ENCODE data around the gene PI16.
"Not testable (repeated sequence)": the region's sequence is repeated elsewhere in the genome, so short reads cannot be mapped to it uniquely, and the experiment has no call there.

PI16 gene

DNA sequence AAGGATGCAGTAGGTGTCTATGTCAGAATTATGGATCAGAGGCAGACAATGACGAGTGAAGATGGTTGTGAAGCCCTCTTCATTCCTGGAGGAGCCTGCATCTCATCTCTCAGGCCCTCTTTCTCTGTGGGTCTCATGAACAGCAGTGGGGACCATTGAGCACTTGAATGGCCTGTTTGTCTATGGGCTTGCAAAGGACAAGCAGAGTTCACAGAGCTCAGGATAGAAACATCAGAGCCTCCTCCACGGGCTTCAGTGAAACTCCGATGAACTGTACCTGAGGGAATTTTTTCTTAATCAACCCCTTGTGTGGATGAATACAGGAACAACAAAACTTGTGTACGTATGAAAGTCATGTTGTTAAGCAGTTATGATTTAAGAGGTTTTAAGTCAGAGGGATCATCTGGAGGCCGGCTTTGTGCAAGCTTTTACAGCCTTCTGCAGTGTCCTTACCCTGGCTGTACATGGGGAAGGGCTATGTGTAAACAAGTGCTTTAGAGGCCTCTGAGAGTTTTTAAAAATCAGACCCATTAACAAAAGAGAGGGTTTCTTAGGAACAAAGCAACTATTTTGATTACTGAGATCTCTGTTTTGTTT is 29.7 kb upstream of the PI16 start:
- DNase-seq (no peak), ATAC-seq (no peak)
- Mint-ChIP-seq H3K9me3 (no peaks in the 10 kb centered on the region), H3K27ac (peak overlapping the region in 1 of 2 donors; percentile 39), H3K4me3 (no peak overlapping the region), H3K4me1 (peaks cover 12% of the 10 kb centered on the region), H3K27me3 (no peaks in the 10 kb centered on the region)

DNA sequence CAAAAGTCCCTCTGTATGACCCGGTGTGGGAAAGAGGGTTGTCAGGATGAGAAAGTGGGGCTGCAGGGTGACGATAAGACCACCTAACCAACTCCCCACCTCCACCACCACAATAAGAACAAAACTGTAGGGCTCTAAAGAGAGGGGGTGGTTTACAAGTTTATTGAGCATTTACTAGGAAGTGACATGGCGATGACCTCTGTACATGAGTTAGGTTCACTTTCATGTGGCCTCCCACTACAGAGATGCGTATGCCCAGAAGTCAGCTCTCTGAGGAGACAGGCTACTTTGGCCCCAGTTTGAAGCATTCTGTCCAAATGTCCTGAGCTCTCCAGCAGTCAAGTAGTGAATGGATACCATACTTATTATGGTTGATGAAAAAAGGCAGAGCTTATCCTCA is 28.7 kb upstream of the PI16 start:
- Mint-ChIP-seq H3K27me3 (no peaks in the 10 kb centered on the region), H3K27ac (peak overlapping the region; percentile 12 to 81), H3K4me1 (peaks cover 12% of the 10 kb centered on the region), H3K4me3 (peak overlapping the region in 1 of 2 donors; percentile 20), H3K9me3 (no peaks in the 10 kb centered on the region)
- ATAC-seq (peak; percentile 84), DNase-seq (no peak)

DNA sequence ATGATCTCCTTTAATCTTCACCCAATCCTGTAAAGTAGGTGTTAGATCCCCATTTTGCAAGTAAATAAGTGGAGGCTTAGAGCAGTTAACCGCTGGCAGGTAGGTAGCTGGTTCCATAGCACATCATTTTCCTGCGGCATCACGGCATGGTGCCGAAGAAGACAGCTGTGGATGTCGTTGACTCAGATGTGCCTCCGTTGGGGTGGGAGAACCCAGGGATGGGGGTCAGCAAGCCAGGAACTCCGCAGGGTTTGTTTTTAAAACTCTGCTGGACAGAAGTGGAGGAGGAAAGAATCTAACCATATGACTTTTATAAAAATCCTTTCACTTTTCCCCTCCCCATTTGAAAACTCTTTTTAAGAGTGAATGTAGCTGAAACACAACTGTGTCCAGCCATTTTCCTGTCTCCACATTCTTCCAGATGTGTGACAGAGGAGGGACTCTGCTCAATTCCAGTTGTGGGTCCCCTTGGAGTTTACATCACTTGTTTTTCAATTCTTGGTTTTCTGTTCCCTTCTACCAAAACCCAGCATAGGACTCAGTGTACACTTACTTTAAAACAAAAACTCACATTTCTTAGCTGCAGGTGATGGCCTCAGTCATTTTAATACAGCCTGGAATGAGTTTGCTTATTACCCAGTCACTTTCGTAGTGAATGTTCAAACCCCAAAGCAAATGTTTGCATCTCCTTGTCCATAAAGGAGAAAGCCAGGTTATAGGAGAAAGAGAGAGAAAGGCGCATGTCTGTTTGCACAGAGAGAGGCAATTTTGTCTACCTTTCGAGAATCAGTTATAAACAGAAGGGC is 27.6 kb upstream of the PI16 start:
- Mint-ChIP-seq H3K4me1 (peaks cover 12% of the 10 kb centered on the region), H3K9me3 (no peaks in the 10 kb centered on the region), H3K27ac (no peak overlapping the region), H3K27me3 (no peaks in the 10 kb centered on the region), H3K4me3 (no peak overlapping the region)
- ATAC-seq, result no peak
- DNase-seq, result no peak

DNA sequence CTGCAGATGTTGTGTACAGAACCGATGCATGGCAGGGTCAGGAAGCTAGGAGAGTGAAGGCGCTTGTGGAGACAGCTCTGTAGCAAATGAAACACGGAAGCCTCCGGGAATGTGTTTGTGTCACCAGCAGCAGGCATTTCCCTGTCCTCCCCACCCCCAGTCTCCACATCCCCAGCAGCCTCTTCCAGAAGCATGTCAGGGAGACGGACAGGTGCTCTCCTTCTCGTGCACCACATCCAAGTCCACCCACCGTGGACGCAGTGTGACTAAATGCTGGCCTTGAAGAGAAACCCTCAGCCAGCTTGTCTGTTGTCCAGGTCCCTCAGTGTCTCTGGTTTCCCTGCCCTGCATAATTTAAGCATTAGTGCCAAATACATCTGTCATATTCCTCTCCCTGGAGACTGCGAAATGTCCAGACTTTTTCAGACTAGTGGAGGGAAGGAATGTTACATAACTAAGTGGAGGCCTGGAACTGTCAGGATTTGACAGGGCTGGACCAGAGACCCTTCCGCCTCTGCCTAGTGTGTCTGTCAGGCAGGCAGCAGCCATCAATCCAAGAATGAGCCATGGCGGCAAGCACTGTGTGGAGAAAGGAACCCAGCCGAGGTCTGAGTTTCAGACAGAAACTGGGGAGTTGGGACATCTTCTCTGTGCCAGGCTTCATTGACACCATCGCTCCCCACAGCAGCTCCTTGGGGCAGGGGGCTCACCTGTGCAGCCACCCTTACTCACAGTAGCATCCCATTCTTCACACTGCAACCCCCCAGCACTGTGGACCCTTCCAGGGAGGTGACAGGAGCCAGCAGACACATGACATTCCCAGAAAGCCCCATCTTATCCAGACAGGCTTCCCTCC is 26.6 kb upstream of the PI16 start:
- Mint-ChIP-seq H3K4me1 (peaks cover 12% of the 10 kb centered on the region), H3K27me3 (no peaks in the 10 kb centered on the region), H3K27ac (no peak overlapping the region), H3K9me3 (no peaks in the 10 kb centered on the region), H3K4me3 (no peak overlapping the region)
- DNase-seq (no peak), ATAC-seq (no peak)

DNA sequence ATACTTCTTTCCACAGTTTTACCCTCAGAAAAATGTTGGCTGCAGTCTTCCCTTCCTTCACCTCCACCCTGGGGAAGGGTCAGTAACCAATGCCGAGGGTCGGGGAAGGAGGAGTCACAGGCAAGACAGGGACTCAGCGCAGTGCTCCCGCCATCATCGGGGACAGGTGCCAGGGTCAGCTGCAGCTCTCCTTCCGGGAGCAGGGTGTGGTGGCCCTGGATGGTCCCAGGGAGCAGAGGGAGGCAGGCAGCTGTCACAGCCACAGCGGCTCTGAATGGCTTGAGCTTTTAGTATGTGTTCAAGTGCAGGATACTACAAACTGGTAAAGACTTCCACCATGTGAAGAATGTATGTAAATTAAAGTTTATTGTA is 26.0 kb upstream of the PI16 start:
- ATAC-seq, result no peak
- DNase-seq, result no peak
- Mint-ChIP-seq H3K27me3 (no peaks in the 10 kb centered on the region), H3K4me3 (no peak overlapping the region), H3K9me3 (no peaks in the 10 kb centered on the region), H3K27ac (no peak overlapping the region), H3K4me1 (peaks cover 12% of the 10 kb centered on the region)

DNA sequence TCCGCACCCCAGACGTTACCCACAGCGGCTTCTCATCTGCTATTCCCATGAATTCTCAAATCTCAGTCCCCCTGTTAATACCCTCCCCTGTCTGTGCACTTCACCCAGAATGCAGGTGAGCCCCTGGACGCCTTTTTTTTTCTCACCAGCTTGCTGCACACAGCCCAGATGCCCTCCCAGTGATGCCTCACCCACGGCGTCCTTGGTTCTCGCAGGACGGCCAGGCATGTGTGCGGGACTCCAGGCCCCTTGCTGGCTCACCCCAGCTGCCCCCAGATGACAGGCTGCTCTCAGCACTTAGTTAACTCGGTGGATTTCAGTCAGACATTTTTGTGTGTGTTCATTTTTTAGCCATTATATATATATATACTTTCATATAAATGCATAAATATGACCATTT is 25.4 kb upstream of the PI16 start:
- H3K4me1 Mint-ChIP-seq, result peaks cover 12% of the 10 kb centered on the region
- no peak for DNase-seq
- no peak overlapping the region for H3K27ac Mint-ChIP-seq
- ATAC-seq, result no peak
- no peaks in the 10 kb centered on the region for H3K9me3 Mint-ChIP-seq
- H3K4me3 Mint-ChIP-seq, result no peak overlapping the region
- H3K27me3 Mint-ChIP-seq, result no peaks in the 10 kb centered on the region

DNA sequence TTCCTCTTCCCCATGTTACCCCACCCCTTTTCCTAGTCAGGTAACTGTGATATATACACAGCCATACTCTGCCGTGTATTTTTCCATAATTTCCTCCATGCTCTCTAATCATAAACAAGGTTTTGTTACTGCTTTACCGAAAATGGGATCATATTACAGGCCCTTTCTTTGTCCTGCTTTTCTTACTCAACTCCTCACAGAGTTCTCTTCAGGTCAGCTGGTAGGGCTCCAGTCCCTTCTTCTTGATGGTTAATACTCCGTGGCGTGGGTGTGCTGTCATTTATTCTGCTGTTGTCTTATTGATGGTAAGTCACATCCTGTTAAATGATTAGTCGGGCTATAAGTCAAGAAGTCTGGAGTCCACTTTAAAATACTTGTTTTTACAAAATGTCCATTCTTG is 24.9 kb upstream of the PI16 start:
- Mint-ChIP-seq H3K4me3 (no peak overlapping the region), H3K27me3 (no peaks in the 10 kb centered on the region), H3K4me1 (peaks cover 12% of the 10 kb centered on the region), H3K9me3 (no peaks in the 10 kb centered on the region), H3K27ac (no peak overlapping the region)
- ATAC-seq (no peak), DNase-seq (no peak)

DNA sequence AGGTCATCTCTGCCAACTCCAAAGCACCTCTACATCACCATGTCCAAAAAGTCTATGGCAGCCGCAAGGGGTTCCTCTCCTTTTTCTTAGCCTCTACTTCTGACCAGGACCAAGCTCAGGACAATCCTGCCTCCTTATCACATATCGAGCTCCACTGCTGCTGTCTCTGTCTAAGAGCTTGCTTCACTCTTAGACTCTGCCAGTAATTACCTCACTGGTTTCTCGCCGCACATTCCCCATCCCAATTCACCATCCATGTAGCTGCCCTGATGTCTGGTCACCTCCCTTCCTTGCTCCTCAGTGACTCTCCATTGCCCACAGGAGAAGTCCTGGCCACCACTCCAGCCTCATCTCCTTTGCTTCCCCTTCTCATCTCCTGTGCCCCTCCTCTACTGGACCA is 24.1 kb upstream of the PI16 start:
- Mint-ChIP-seq H3K27ac (no peak overlapping the region), H3K4me3 (no peak overlapping the region), H3K4me1 (peaks cover 7% of the 10 kb centered on the region), H3K27me3 (no peaks in the 10 kb centered on the region), H3K9me3 (no peaks in the 10 kb centered on the region)
- no peak for DNase-seq
- ATAC-seq, result no peak

DNA sequence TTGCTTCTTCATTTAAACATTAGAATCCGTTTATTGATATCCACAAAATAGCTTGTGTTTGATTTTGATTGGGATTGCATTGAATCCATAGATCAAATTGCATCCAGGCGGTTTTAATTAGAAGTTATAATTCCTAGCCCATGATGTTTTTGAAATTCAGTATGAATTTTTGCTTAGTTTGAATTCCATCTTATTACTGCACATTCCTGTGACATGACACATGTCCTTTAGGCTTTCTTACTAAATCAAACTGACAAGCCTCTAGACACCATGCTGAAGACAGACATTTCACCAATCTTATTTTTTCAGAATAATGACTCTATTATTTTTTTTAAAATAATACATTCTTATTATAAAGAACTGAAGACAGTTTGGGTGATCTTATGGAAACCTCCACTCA is 21.4 kb upstream of the PI16 start:
- no peak for ATAC-seq
- Mint-ChIP-seq H3K4me3 (no peak overlapping the region), H3K27ac (no peak overlapping the region), H3K4me1 (no peaks in the 10 kb centered on the region), H3K27me3 (no peaks in the 10 kb centered on the region), H3K9me3 (no peaks in the 10 kb centered on the region)
- DNase-seq, result no peak

DNA sequence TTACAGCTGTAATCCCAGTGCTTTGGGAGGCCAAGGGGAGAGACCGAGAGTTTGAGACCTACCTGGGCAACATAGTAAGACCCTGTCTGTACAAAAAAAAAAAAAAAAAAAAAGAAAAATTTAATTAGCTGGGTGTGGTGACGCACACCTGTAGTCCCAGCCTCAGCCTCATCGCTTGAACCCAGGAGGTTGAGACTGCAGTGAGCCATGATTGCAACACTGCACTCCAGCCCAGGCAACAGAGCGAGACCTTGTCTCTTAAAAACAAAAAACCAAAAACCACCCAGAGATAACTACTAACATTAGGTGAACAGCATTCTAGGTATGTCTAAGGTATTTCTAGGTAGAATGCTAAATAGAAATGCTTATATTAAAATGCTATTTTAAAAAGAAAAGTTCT is 21.0 kb upstream of the PI16 start:
- Mint-ChIP-seq H3K27me3 (no peaks in the 10 kb centered on the region), H3K9me3 (no peaks in the 10 kb centered on the region)

DNA sequence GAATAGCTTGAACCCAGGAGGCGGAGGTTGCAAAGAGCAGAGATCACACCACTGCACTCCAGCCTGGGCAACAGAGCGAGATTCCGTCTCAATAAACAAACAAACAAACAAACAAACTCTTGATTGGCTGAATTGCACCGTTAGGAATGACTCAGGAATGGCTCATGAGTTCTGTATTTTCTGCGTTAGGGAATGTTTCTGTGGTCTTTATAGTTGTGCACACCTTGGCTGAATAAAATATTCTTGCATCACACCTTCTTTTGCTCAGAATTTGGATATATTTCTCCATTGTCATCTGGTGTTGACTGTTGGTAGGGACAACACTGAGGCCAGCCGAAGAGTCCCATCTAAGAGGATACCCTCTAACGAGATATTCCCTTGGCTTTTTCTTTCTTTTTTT is 19.6 kb upstream of the PI16 start:
- H3K4me3 Mint-ChIP-seq, result no peak overlapping the region
- H3K9me3 Mint-ChIP-seq, result no peaks in the 10 kb centered on the region
- H3K4me1 Mint-ChIP-seq, result no peaks in the 10 kb centered on the region
- ATAC-seq (no peak), DNase-seq (no peak)
- H3K27ac Mint-ChIP-seq, result no peak overlapping the region
- H3K27me3 Mint-ChIP-seq, result peaks cover 2% of the 10 kb centered on the region

More for the DNA sequence above, 21.0 kb upstream of the PI16 start:
- Mint-ChIP-seq H3K27ac (no peak overlapping the region), H3K4me1 (no peaks in the 10 kb centered on the region), H3K4me3 (no peak overlapping the region)
- DNase-seq (no peak), ATAC-seq (no peak)

DNA sequence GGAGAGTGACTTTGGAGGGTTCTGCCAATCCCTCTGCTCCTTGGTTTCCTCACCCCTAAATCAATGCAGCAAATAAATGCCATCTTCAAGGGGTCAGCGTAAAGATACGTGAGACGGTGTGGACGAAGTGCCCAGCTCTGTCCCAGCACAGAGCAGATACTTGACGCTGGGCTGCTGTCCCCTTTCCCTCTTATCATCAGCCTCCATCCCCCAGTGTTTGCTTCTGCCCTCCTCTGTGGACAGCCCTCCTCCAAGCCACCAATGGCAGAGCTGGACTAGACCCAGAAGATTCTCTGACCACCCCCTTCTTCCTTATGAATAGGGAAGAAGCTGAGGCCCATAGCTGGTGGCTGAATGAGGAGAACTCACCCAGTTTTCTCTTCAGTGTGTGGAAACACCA is 17.7 kb upstream of the PI16 start:
- Mint-ChIP-seq H3K4me1 (no peaks in the 10 kb centered on the region), H3K9me3 (no peaks in the 10 kb centered on the region), H3K27ac (no peak overlapping the region), H3K27me3 (peaks cover 8% of the 10 kb centered on the region), H3K4me3 (no peak overlapping the region)
- DNase-seq (no peak), ATAC-seq (no peak)

DNA sequence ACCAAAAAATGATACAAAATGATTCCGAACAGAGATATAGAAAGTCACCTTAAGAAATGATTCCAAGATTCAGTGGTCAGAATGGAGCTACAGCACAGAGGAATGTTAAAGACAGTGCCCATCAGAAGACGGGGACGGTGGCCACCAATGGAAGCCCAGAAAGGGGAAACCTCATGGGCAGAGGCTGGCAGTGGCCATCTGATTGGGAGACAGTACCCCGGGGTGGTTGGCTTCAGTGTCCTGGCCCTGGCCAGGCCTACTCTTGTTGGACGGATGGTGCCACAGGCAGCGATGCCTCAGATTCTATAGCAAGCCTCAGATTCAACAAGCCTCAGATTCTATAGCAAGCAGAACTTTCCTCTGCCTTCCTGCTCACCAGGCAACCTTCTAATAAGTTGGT is 16.6 kb upstream of the PI16 start:
- Mint-ChIP-seq H3K4me1 (no peaks in the 10 kb centered on the region), H3K4me3 (no peak overlapping the region), H3K27me3 (peaks cover 8% of the 10 kb centered on the region), H3K9me3 (no peaks in the 10 kb centered on the region), H3K27ac (no peak overlapping the region)
- ATAC-seq, result no peak
- no peak for DNase-seq

DNA sequence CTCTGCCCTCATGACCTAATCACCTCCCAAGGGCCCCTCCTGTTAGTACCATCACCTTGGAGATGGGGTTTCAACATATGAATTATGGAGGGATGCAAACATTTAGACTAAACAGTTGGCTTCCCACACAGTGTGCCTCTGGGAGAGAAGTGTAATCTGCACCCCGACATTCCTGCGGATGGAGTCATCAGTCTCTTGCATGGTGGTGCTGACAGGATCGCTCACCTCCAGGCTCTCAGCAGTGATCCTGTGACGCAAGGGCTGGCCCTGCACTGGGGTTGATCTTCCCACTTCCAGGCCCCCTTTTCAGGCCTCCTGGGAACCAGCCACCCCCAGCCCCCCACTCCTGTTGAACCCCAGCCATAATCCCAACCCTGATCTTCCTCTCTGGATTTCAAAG is 16.0 kb upstream of the PI16 start:
- Mint-ChIP-seq H3K9me3 (no peaks in the 10 kb centered on the region), H3K4me1 (peaks cover 5% of the 10 kb centered on the region), H3K27me3 (peaks cover 14% of the 10 kb centered on the region), H3K27ac (no peak overlapping the region), H3K4me3 (no peak overlapping the region)
- DNase-seq, result no peak
- ATAC-seq, result no peak

DNA sequence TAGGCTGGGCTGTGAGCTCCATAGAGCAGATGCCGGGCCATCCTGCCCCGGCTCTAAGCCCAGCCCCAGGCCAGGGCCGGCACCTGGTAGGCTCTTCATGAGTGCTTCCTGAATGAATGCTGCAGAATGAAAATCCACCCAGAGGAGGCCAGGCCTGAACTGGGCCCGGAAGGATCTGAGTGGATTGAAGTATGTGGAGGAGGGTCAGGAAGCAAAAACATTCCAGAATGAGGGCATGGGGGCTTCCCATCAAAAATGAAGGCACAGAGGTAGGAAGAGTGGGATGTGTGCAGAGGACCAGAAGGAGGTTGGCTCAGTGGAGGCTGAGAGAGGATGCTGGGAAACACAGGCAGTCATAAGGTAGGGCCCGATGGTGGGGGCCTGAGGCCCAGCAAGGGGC is 15.5 kb upstream of the PI16 start:
- H3K4me3 Mint-ChIP-seq, H3K4me1 Mint-ChIP-seq, ATAC-seq, DNase-seq, H3K9me3 Mint-ChIP-seq: not testable (repeated sequence)
- Mint-ChIP-seq H3K27ac (peak overlapping the region in 1 of 2 donors; percentile 90), H3K27me3 (peaks cover 17% of the 10 kb centered on the region)

DNA sequence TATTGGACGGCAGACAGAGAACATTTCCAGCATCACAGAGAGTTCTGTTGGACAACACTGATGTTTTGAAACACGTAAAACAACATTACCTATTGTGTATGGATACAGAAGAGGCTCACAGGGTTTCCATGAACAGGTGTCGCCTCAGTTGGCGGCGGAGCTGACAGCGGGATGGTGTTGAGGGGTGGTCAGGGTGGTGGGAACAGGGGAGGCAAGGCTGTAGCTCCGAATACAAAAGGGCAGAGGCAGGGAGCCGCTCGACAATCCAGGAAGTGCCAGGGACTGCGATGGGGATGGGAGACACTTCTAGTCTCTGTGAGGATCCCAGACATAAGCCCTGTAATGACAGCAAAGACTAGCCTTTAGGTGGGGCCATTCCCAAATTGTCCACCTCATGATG is 14.5 kb upstream of the PI16 start:
- H3K4me3 Mint-ChIP-seq, result no peak overlapping the region
- H3K27me3 Mint-ChIP-seq, result peaks cover 17% of the 10 kb centered on the region
- ATAC-seq (no peak), DNase-seq (no peak)
- no peak overlapping the region for H3K27ac Mint-ChIP-seq
- peaks cover 20% of the 10 kb centered on the region for H3K4me1 Mint-ChIP-seq
- H3K9me3 Mint-ChIP-seq, result no peaks in the 10 kb centered on the region

Measured in stimulated activated naive CD8-positive, alpha-beta T cell treated with anti-CD3 and anti-CD28 coated beads, Interleukin-15, amount 100 ng/mL, for 72 hours (primary cell).